Activated CD4-positive, alpha-beta T cell treated with anti-CD3 and anti-CD28 coated beads for 24 hours (primary cell): ENCODE results near the gene GALNT9.
"Not testable (repeated sequence)": the region's sequence is repeated elsewhere in the genome, so short reads cannot be mapped to it uniquely, and the experiment has no call there.

Experiments used
- DNase-seq, 2 donors: peaks; one replicate each; pipeline ENCODE4 v3.0.0-alpha.2; 2020; ENCODE audit warnings: low read depth in 2 of 2

The GALNT9 gene

DNA sequence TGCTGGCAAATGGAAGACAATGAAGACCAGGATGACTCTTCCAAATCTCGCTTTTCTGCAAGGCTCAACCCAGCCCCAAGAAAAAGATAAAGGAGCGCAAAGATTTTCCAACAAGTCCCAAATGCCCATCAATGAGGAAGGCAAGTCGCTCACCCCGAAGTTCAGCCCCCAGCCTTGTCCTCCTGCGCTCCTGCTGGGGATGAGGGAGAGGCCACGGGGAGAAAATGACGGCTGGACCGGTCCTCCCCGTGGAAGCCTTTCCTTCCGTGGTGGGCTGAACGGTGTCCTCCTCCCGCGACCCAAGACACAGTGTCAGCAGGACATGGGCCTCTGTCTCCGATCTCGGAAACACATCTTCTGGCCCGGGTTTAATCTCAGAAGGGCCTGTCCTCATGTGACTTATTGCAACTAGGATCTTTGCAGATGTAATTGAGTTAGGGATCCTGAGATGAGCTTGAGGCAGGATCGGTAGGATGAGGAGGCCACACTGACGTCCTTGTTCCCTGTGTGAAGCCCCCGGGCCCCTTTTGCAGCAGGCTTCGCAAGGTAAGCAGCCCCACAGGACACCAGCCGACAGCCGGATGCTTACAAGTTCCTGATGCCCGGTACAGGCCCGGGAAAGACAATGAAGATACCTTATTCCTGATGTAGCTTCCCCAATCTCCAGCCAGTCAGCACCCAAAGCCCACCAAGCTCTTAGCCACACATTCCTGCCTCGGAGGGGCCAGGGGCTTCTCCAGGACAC lies 64.2 kb downstream of the GALNT9 start:
- DNase-seq = no peak

DNA sequence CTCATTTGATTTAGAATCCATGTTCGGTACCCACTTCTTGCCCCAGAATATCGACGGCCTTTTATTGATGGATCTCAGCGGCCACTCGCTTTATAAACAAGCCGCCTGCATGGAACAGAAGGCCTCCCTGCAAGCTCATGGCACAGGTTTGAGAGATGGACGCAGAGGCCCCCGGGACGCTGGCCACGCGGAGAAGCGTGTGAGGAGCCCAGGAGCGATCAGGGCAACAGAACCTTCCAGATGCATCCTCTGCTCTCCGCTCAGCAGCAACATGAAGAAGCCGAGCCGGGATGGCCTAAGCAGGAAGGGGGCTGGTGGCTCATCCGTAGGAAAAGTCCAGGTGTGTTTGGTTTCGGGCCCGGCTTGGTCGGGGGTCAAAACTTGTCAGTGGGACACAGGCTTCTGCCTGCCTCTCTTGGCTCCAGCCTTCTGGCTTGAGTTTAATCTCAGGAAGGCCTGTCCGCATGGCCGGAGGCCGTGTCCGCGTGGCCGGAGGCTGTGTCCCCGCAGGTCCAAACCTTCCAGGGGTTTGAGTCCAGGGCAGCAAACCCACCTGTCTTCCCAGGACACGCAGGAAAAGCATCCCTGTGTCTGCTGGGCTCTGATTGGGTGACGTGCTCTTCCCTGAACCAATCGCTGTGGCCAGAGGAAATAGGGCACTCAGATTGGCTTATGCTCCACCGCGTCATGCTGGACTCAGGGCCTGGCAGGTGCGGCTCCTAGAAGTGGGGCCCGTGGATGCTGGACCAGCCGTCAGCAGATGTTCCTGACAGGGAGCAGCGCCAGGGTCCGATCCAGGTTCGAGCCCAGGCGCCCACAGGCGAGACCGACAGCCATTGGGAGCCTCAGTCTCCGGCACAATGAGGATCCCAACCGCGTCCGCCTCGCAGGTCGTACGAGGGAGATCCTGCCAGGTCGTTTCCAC lies 65.0 kb downstream of the GALNT9 start:
- no peak for DNase-seq

DNA sequence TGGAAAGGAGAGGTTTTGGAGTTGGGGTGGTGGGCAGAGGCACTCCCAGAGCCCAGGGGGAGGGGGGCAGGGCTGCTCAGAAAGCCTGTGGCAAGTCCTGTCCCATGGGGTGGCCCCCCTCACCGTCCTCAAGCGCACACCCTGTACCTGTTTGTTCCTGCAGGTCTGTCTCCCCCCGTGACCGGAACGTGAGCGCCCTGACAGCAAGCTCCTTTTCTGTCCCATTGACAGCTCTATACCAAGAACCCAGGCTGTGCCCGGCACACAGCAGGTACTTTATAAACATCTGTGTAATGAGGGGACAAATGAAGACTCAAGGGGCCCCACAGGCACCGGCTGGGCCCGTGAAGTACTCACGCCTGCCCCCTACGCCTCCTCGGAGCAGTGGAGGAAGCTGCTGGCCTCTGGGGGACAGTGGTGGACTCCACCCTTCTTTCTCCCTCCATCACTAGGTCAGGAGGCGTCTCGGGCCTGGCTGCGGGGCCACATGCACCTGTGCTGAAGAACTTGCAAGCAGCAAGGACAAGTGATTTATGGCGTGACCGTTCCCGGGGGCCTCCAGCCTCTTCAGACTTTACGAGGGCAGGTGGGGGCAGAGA lies 65.8 kb downstream of the GALNT9 start:
- DNase-seq = no peak

DNA sequence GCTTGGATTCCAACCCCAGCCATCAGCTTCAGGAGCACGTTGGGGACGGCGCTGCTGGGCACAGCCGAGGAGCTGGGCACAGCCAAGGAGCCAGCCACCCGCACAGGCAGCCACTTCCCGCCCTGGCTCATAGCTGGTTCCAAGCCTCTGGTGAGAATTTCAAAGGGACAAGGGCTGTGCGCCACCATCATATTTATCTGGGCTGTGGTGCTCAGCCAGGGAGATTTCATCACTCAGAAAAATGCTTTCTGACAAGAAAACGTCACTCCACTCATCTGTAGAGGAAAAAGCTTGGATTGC lies 66.4 kb downstream of the GALNT9 start:
- no peak for DNase-seq

DNA sequence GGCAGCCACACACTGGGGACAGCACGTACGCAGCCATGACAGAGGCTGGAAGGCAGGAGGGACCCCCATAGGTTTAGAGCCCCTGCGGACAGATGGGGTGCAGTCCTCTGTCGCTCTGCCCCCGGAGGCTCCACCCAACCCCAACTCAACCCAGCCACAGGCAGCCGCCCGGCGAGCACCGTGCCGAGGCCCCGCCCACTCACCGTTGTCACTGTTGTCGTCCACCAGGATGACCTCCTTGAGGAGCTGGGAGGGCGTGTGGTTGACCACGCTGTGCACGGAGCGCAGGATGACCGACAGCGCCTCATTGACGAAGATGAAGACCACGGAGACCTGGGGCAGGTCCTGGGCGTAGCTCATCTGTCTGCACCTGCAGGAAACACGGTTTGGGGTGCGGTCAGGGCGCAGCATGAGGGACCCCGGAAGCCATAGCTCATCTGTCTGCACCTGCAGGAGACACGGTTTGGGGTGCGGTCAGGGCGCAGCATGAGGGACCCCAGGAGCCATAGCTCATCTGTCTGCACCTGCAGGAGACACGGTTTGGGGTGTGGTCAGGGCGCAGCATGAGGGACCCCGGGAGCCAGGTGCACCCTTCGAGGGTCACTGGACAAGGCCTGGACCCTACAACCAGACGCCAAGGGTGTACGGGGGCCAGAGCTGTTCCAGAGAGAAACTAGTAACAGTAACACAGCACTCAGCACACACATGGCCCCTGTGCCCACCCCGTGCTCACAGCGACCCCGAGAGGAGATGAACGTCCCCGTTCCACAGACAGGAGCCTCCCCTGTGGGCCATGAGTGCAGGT lies 66.9 kb downstream of the GALNT9 start:
- DNase-seq = no peak

DNA sequence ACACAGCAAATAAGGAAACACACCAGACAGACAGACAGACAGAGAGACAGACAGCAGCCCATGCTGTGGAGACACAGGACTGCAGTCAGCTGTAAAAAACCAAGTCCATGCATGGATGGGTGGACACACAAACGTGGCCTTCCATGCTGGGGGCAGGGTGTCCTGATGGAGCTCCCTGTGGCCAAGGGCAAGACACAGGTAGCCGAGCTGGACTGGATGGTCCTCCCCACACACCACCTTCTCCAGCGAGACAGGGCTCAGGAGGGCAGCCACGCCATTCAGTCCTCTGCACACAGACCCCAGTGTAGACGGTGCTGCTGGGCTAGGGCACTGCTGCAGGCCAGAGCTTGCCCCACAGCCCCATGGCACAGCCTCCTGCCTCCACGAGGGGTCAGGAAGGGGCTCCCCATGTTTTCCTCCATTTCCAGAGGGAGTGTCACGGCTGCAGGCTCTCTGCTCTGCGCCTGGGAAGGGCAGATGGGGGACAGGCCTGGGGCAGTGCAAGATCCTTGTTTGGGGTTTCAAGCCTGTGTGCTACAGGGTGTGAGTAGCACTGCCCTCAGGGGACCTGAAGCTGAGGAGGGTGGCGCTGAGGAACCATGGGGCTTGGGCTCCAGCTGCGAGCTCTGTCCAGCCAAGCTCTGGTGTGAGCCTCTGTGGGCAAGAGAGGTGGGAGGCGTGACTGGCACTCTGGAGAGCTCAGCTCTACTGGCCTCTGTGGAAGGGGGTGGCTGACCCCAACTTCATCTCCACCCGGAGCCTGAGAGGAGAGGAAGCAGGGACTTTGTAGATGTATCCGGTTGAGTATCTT lies 67.9 kb downstream of the GALNT9 start:
- no peak for DNase-seq

DNA sequence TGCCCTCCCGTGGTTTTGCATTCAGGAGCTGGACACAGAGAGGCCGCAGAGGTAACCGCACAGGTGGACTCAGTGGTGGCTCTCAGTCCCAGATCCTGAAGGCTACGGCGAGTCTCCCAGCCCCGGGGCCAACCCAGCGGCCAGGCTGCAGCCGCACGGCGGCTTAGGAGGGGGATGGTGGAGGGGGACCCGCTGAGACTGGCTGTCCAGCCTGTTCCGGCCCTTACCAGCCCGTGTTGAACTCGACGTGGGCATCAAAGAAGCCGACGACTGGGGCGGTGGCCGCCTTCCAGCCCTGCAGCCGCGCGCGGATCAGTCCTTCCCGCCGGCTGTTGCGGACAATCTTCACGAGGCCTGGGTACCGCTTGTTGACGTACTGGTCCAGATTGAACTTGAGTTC lies 68.7 kb downstream of the GALNT9 start:
- no peak for DNase-seq

DNA sequence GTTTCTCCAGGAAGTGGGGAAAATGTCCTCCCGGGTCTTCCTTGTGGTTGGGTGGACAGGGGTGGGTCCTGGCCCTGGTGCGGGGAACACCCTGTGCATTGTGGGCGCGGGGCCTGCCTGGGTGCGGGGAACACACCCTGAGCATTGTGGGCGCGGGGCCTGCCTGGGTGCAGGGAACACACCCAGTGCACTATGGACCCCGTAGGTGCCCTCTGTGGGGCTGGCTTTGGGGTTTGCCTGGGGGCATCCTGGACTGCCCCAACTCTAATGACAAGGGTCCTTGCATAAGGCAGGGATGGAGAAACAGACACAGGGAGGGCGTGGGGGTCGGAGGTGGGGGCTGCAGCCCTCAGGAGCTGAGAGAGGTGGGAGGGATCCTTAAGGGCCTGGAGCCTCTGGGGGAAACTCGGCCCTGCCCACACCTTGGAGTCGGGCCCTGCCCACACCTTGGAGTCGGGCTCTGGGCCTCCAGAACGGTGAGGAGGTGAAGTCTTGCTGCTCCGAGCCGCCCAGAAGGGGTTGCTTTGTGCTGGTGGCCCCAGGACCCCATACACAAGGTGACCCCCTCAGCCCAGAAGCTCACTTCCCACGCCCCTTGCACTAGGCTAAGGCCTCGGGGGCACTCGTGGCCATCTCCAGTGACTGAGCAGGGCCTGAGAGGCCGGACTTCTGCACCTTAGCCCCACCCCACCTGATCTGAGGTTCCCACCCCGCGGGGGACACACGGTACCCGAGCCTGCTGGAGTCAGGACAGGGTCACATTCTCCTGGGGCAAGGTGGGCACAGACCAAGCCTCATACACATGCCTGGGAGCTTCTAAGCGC lies 69.3 kb downstream of the GALNT9 start:
- no peak for DNase-seq

DNA sequence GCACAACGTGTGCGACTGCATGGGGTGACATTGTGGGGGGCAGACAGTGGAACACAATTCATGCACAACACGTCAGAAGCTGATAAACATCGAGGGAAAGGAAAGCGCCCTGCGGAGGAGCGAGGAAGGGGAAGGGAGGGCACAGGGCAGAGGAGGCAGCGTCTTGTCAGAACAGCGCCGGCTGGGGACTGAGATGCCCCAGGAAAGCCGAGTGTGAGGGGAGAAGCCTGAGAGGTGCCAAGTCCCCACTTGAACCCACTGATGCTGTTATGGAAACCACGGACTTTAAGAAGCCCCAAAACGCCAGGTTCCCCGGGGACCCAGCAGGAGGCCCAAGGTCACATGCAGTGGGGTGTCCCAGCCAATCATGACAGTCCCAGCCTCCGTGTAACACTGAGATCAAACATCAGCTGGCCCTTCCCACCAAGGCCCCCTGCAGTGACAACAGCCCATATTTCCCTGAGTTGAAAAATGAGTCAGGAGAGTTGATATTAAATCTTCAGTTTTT lies 70.0 kb downstream of the GALNT9 start:
- DNase-seq = no peak

DNA sequence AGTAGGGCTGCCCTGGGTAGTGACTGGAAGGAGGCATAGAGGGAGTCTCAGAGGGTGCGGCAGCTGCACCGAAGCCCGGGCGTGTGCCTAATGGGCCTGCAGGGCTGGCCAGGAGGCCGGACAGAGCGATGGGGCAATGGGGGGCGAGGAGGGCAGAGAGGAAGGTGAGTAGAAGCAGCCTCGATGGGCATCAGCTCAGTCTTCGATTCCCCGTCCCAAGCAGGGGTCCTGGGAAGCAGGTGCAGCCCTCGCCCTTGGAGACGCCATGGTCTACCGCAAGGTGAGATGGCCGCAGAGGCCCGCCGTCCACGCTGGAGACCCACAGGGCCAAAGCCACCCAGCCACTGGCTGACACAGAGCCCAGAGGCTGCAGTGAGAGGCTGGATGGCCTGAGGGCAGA lies 70.8 kb downstream of the GALNT9 start:
- no peak for DNase-seq

DNA sequence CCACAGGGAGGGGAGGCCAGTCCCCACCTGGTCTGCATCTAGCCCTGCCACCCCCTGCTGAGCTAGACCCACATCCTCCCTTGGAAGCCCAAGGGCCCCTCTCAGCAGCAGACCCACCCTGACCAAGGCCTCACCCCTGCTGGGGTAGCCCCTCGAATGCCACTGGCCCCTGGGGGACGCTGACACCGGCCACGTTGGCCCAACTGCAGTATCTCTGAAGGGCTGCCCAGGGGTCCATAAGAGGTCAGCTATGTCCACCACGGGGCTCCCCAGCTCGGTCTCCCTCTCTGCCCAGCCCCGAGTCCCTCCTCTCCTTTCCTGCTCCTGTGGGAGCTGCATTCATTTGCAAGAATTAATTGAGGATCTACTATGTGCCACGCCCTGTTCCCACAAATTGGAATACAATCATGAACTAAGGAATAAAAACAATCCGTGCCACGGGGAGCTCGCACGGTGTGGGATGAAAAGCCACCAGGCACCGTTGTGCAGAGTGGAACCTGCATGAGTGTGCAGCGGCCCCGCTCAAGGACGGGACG lies 71.4 kb downstream of the GALNT9 start:
- no peak for DNase-seq

DNA sequence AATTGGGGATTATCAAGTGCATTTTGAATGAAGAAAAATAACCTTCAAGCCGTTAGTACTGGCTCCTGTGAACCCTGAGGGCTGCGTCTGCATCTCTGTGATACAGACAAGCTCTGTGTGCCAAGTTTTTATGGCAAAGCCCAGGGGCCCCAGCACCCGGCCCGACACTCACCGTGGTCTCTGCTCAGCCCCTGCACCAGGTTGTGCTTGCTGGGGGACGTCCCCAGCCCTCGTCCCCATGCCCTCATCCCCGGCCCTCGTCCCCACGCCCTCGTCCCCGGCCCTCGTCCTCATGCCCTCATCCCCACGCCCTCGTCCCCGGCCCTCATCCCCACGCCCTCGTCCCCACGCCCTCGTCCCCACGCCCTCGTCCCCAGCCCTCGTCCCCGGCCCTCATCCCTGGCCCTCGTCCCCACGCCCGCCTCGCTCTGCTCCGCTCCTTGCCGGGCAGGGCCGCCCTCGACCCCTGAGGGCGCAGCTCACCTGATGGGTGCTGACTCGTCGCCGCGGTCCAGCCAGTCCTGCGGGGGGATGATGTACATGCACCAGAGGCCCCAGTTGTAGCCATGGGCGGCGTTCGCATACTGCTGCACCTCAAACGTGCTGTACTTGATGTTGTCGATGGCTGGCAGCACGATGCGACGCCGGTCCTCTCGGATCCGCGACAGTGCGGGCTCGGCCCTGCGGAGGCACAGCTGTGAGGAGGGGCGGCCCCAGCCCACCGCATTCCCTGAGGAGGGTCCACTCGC lies 72.0 kb downstream of the GALNT9 start:
- no peak for DNase-seq

DNA sequence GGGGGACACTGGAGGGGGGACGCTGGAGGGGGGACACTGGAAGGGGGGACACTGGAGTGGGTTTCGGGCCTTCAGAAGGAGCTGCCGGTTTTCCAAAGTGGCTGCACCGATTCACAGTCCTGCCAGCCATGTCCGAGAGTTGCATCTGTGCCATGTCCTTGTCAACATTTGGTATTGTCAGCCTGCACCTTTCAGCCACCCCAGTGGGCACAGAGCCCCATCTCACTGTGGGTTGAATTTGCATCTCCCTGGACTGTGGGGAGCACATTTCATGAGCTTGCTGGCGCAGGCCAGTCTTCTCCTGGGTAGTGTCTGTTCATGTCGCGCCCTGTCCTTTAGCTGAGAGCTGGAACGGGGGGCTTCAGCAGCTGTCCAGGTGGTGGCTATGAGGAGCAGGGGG lies 72.7 kb downstream of the GALNT9 start:
- no peak for DNase-seq

DNA sequence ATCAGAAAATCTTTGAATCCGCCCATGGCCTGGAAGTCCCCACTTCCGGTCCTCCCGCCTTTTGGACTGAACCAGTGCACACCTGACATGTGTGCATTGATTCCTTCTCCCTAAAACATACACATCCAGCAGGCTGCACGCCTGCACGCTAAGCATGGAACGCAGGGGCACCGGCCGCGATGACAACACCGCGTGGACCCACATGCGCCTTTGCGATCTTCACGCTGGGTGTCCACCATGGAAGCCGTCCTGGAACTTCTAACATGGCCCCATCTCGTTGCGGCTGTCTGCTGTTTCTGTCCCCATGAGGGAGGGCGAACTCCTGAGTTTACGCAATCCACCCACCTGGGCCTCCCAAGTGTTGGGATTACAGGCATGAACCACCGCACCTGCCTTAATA lies 73.7 kb downstream of the GALNT9 start:
- no peak for DNase-seq

DNA sequence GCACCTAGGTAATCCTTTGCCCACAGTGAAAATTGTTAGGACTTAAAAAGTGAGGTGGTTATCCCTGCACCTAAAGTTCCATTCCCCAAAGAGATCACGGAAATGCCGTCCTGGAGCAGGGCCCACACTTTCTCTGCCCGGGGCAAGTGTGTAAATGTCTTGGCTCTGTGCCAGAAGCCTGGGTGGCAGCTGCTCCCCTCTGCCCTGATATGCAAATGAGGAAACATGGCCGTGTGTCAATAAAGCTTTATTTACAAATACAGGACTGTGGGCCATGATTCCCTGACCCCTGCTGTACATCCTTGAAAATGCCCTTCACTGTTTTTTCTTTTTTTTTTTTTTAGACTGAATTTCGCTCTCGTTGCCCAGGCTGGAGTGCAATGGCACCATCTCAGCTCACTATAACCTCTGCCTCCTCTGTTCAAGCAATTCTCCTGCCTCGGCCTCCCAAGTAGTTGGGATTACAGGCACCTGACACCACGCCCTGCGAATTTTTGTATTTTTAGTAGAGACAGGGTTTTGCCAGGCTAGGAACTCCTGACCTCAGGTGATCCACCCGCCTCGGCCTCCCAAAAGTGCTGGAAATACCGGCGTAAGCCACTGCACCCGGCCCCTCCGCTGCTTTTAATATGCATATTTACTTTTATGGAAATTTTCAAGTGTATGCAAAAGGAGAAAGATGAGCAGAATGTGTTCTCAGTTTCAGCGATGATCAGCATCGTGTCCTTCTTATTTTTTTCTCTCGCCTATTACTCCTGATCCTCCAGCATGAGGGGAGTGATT lies 75.5 kb downstream of the GALNT9 start:
- DNase-seq = no peak

DNA sequence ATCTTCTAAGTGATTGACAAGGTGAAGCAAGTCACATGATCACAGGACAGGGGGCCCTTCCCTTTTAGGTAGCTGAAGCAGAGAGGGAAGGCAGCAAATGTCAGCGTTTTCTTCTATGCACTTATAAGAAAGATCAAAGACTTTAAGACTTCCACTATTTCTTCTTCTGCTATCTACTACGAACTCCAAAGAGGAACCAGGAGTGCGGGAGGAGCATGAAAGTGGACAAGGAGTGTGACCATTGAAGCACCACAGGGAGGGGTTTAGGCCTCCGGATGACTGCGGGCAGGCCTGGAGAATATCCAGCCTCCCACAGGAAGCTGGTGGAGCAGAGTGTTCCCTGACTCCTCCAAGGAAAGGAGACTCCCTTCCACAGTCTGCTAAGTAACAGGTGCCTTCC lies 76.4 kb downstream of the GALNT9 start:
- not testable (repeated sequence) for DNase-seq

DNA sequence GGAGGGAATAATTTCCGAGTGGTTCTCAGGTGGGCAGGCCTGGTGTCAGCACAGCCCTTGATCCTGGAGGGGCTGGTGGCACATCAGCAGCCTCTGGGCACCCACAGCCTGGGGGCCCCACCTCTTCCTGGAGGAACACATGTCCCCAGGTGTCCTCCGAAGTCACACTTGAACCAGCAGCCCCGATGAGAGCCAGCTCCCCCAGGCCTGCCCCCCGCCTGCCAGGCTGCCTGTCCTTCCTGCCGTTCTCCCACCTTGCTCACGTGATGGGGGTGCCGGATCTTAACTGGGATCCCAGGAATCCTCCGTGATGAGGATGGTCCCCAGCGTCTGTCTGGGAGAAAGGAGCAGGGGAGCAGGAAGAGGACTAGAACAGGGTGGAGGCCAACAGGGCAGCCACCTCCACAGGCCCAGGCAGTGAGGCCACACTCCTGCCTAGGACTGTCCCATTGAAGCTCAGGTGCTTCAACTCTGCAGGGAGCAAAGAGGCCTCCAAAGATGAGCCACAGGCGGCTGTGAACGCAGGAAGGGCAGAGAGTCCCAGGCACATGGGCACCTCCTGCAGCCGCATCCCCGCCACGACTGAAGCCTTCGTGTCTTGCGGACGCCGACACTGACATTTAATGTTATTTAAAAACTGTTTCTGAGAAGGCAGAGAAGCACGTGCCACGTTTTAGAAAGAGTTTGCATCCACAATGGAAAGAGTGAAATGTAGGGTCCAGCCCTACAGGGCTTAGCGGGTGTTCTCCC lies 77.5 kb downstream of the GALNT9 start:
- no peak for DNase-seq

DNA sequence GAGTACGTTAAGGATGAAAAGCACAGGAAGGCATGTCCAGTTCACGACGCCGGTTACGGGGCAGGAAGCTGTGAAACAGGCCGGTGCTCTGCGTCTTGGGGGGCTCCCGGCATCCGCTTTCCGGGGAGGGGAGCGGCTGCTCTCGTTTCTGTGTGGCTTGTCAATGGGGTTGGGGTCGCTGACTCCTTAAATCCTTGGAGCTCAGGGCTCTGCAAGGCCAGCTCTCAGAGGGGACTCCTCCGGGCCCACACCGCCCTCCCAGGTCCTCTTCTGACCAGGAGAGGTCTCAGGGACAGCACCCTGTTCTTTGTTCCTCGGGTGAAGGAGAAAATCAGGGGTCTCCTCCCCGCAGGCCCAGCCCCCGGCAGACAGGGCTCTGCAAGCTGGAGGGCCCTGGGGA lies 78.1 kb downstream of the GALNT9 start:
- DNase-seq = no peak
